Large intestine (tissue), 12 donors: ENCODE results near the gene TFB1M. TPM values are rescaled to one million over a fixed set of nuclear protein-coding genes. Genes with fewer than 3 reads are reported as not detected.
"Not testable (repeated sequence)": the region's sequence is repeated elsewhere in the genome, so short reads cannot be mapped to it uniquely, and the experiment has no call there.

Source experiments
- DNase-seq, 2 donors: peaks; one replicate each; pipeline versions ENCODE4 v3.0.0 to v3.0.0-alpha.2; 2013
- H3K27ac ChIP-seq: one replicate; pipeline ENCODE4 v1.5.1; 2013; ENCODE audit warnings: low read length
- H3K27me3 ChIP-seq: 2 replicates; pipeline ENCODE4 v1.6.1; 2013; ENCODE audit warnings: low read length; ENCODE audit not compliant: control insufficient read depth, insufficient read depth
- H3K36me3 ChIP-seq: 2 replicates; pipeline ENCODE4 v1.6.1; 2013; ENCODE audit warnings: low read length; ENCODE audit not compliant: control insufficient read depth, insufficient read depth
- H3K4me1 ChIP-seq: one replicate; pipeline ENCODE4 v1.6.1; 2013; ENCODE audit warnings: low read length; ENCODE audit not compliant: control insufficient read depth, insufficient read depth
- H3K4me3 ChIP-seq: one replicate; pipeline ENCODE4 v1.5.1; 2013; ENCODE audit warnings: low read length
- H3K9me3 ChIP-seq: one replicate; pipeline ENCODE4 v1.6.1; 2013; ENCODE audit warnings: mild to moderate bottlenecking, low read depth, low read length, moderate library complexity; ENCODE audit not compliant: control insufficient read depth
- WGBS: methylation state at CpG from one replicate; pipeline ENCODE4 v1.1.5; 2013; ENCODE audit warnings: low lambda C conversion rate; ENCODE audit not compliant: insufficient coverage; 5-methylcytosine and 5-hydroxymethylcytosine counted together
- long read RNA-seq, 11 donors: transcript quantifications; one replicate each; lab custom pipeline, GENCODE V29; 2026
- polyA plus RNA-seq: library from polyadenylated mRNA; unstranded; fragments of 120-200 nt; gene quantifications from one replicate; pipeline ENCODE4 v1.2.1, GENCODE V29; 2013

Gene TFB1M
- polyA plus RNA-seq, result 17.8 TPM
- long read RNA-seq, donor 1, partial matches to known transcripts, result 0 of 4 reads
- long read RNA-seq, donor 1, other reads (novel, unspliced or antisense), result 0 of 4 reads
- long read RNA-seq, donor 2, transcript TFB1M-201 (7 exons, 1,424 nt), result major isoform, 10 of 16 reads
- long read RNA-seq, donor 2, partial matches to known transcripts, result 6 of 16 reads
- long read RNA-seq, donor 2, other reads (novel, unspliced or antisense), result 0 of 16 reads
- long read RNA-seq, donor 3, transcript TFB1M-201 (7 exons, 1,424 nt), result major isoform, 11 of 11 reads
- long read RNA-seq, donor 3, partial matches to known transcripts, result 0 of 11 reads
- long read RNA-seq, donor 3, other reads (novel, unspliced or antisense), result 0 of 11 reads
- long read RNA-seq, donor 4, partial matches to known transcripts, result 0 of 1 reads
- long read RNA-seq, donor 4, other reads (novel, unspliced or antisense), result 0 of 1 reads
- long read RNA-seq, donor 5, transcript TFB1M-201 (7 exons, 1,424 nt), result major isoform, 5 of 5 reads
- long read RNA-seq, donor 5, partial matches to known transcripts, result 0 of 5 reads
- long read RNA-seq, donor 5, other reads (novel, unspliced or antisense), result 0 of 5 reads
- long read RNA-seq, donor 6, transcript TFB1M-201 (7 exons, 1,424 nt), result major isoform, 5 of 5 reads
- long read RNA-seq, donor 6, partial matches to known transcripts, result 0 of 5 reads
- long read RNA-seq, donor 6, other reads (novel, unspliced or antisense), result 0 of 5 reads
- long read RNA-seq, donor 7, partial matches to known transcripts, result 0 of 2 reads
- long read RNA-seq, donor 7, other reads (novel, unspliced or antisense), result 0 of 2 reads
- long read RNA-seq, donor 8, transcript TFB1M-201 (7 exons, 1,424 nt), result major isoform, 10 of 10 reads
- long read RNA-seq, donor 8, partial matches to known transcripts, result 0 of 10 reads
- long read RNA-seq, donor 8, other reads (novel, unspliced or antisense), result 0 of 10 reads
- long read RNA-seq, donor 9, transcript TFB1M-201 (7 exons, 1,424 nt), result major isoform, 6 of 6 reads
- long read RNA-seq, donor 9, partial matches to known transcripts, result 0 of 6 reads
- long read RNA-seq, donor 9, other reads (novel, unspliced or antisense), result 0 of 6 reads
- long read RNA-seq, donor 10, transcript TFB1M-201 (7 exons, 1,424 nt), result major isoform, 8 of 9 reads
- long read RNA-seq, donor 10, partial matches to known transcripts, result 0 of 9 reads
- long read RNA-seq, donor 10, other reads (novel, unspliced or antisense), result 0 of 9 reads
- long read RNA-seq, donor 11, transcript TFB1M-201 (7 exons, 1,424 nt), result major isoform, 5 of 6 reads
- long read RNA-seq, donor 11, partial matches to known transcripts, result 0 of 6 reads
- long read RNA-seq, donor 11, other reads (novel, unspliced or antisense), result 0 of 6 reads

DNA sequence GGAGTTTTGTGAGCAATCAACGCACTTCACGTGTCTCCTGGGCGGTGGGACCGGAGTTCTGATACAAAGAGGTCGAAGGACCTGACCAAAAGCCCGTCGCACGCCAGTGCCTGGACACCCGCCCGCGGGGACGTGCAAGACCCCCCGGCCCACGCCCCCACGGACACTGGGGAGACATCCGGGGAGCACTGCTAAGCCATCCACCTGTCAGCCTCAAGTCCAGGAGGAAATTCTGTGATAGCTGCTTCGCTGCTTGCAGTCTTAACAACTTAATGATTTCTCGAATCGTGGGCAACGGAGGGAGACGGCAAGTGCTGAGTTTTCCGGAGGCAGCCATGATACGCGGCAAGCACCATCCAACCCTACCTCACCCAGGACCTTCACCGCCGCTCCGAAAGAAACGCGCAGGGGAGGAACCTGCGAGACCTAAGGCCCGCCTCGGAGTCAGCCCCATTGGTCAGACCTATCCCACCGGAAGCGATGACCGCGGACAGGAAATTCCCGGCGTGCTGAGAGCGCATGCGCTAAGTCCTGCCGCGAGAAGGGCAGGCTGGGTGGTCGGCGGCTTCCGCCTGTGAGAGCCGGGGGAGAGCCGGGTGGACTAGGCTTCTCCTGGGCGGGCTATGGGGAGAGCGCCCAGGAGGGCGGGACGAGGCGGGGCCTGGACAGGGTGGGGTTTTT, at the start of gene TFB1M:
Gene TFB1M (minus strand): TSS at position 393 of the 681 bp plus-strand sequence. CDS start 56 bp downstream, at position 337.
- peaks cover 3% of the 10 kb centered on the region for H3K4me1 ChIP-seq
- no peaks in the 10 kb centered on the region for H3K27me3 ChIP-seq
- peaks cover 9% of the 10 kb centered on the region for H3K36me3 ChIP-seq
- peak within 1 kb of the TSS; percentile 95 for H3K4me3 ChIP-seq
- H3K27ac ChIP-seq, result peak within 1 kb of the TSS; percentile 86
- WGBS, result no CpG with 5 or more reads among the region's 52 CpGs
- DNase-seq, result peak; percentile 99
- H3K9me3 ChIP-seq, result peaks cover 3% of the 10 kb centered on the region

DNA sequence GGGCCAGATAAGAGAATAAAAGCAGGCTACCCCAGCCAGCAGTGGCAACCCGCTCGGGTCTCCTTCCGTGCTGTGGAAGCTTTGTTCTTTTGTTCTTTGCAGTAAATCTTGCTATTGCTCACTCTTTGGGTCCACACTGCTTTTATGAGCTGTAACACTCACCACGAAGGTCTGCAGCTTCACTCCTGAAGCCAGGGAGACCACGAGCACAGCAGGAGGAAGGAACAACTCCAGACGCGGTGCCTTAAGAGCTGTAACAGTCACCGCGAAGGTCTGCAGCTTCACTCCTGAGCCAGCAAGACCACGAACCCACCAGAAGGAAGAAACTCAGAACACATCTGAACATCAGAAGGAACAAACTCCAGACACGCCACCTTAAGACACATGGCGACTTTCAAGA, 49.7 kb upstream of the TFB1M start:
- H3K27me3 ChIP-seq, H3K36me3 ChIP-seq, H3K4me1 ChIP-seq, H3K9me3 ChIP-seq, H3K4me3 ChIP-seq, DNase-seq, H3K27ac ChIP-seq: not testable (repeated sequence)
- 100% methylated on average over 2 of the region's 12 CpGs for WGBS

- no CpG with 5 or more reads among the region's 39 CpGs for WGBS
Measured at GRCh38 chr6:155362968-155363632, 48.8 kb upstream of the TFB1M start.

GRCh38 chr6:155354167-155354566, 39.9 kb upstream of the TFB1M start:
- H3K36me3 ChIP-seq, result no peaks in the 10 kb centered on the region
- H3K27me3 ChIP-seq, result no peaks in the 10 kb centered on the region
- DNase-seq, result no peak
- H3K9me3 ChIP-seq, result peaks cover 4% of the 10 kb centered on the region
- no peak overlapping the region for H3K4me3 ChIP-seq
- no peak overlapping the region for H3K27ac ChIP-seq
- no peaks in the 10 kb centered on the region for H3K4me1 ChIP-seq

More at GRCh38 chr6:155362968-155363632, 48.8 kb upstream of the TFB1M start:
- not testable (repeated sequence) for H3K27ac ChIP-seq, H3K36me3 ChIP-seq, H3K4me3 ChIP-seq, H3K9me3 ChIP-seq, DNase-seq, H3K27me3 ChIP-seq, H3K4me1 ChIP-seq

DNA sequence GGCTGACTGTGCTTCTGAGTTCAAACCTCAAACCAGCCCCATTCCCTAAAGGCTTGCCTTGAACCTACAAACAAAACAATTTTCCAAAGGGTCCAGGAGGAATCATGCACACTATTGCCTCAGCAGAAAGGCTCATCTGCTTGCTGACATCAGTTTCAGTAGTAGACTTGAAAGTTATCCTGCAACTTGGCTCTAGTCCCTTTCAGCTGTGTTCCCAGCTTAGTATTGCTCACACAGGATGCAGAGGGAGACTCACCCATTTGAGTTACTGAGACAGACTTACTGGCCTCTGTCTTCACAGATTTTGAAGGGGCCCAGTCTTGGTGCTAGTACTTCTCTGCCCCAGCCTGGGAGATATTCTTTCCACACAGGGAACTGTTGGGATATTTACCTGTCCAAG, 38.5 kb upstream of the TFB1M start:
- Histone ChIP-seq H3K36me3 (no peaks in the 10 kb centered on the region), H3K4me1 (no peaks in the 10 kb centered on the region), H3K9me3 (peaks cover 4% of the 10 kb centered on the region), H3K4me3 (no peak overlapping the region), H3K27ac (no peak overlapping the region), H3K27me3 (no peaks in the 10 kb centered on the region)
- no peak for DNase-seq

GRCh38 chr6:155352130-155352420, 37.8 kb upstream of the TFB1M start:
- no peaks in the 10 kb centered on the region for H3K4me1 ChIP-seq
- no peaks in the 10 kb centered on the region for H3K36me3 ChIP-seq
- DNase-seq, result no peak
- H3K27me3 ChIP-seq, result no peaks in the 10 kb centered on the region
- no peak overlapping the region for H3K4me3 ChIP-seq
- H3K27ac ChIP-seq, result no peak overlapping the region
- no CpG with 5 or more reads among the region's 4 CpGs for WGBS
- H3K9me3 ChIP-seq, result peaks cover 4% of the 10 kb centered on the region

DNA sequence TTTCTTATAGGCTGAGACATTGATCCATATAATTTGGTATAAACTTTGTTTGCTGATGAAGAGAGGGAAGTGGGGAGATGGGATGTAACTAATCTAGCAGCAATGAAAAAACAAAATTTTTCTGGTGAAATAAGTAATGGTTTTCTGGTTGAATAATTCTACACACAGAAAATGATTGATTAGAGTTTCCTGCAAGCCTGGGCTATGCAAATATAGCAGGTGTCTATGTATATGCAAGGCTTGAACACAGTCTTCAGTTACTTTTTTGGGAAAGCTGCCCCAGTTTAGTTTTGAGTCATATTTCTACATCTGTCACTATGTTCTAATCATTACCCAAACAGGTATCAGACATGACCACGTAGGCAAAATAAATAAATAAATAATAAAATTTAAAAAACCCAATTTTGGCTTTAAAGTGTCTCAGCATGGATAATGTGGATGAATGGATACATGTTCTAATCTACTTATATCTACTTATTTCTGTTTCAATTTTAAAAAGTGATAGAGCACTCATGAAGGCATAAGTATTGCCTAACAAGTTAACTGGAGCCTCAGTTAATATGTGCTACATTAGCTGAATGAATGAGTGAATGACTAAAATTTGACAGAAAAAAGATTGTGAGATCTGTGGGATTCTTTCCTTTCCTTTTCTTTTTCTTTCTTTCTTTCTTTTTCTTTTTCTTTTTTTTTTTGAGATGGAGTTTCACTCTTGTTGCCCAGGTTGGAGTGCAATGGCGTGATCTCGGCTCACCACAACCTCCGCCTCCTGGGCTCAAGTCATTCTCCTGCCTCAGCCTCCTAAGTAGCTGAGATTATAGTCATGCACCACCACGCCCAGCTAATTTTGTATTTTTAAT, 37.2 kb upstream of the TFB1M start:
- Histone ChIP-seq H3K4me1 (no peaks in the 10 kb centered on the region), H3K9me3 (peaks cover 4% of the 10 kb centered on the region), H3K4me3 (no peak overlapping the region), H3K27me3 (no peaks in the 10 kb centered on the region), H3K27ac (no peak overlapping the region), H3K36me3 (no peaks in the 10 kb centered on the region)
- WGBS, result 93% methylated on average over 2 of the region's 5 CpGs
- DNase-seq, result no peak

GRCh38 chr6:155349956-155350355, 35.7 kb upstream of the TFB1M start:
- no peak overlapping the region for H3K27ac ChIP-seq
- no peak for DNase-seq
- no CpG with 5 or more reads among the region's 6 CpGs for WGBS
- H3K4me1 ChIP-seq, result no peaks in the 10 kb centered on the region
- peaks cover 13% of the 10 kb centered on the region for H3K9me3 ChIP-seq
- H3K36me3 ChIP-seq, result no peaks in the 10 kb centered on the region
- no peaks in the 10 kb centered on the region for H3K27me3 ChIP-seq
- no peak overlapping the region for H3K4me3 ChIP-seq

DNA sequence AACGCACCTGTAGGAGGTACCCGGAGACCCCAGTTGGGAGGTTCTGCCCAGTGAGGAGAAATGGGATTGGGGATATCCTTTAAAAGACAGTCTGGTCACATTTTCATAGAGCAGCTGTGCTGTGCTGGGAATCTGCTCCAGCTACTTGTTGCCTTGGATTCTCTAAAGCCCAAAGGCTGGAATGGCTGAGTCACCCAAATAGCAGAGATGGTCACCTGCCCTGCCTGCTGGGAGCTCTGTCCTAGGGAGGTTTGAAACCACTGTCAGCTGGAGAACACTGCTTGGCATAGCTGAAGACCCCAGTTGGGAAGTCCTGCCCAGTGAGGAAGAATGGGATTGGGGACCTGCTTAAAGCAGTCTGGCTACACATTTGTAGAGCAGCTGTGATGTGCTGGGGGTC, 34.8 kb upstream of the TFB1M start:
- no CpG with 5 or more reads among the region's 2 CpGs for WGBS
- Histone ChIP-seq H3K27me3 (no peaks in the 10 kb centered on the region), H3K27ac (no peak overlapping the region), H3K9me3 (peaks cover 13% of the 10 kb centered on the region), H3K4me1 (no peaks in the 10 kb centered on the region), H3K36me3 (no peaks in the 10 kb centered on the region), H3K4me3 (no peak overlapping the region)
- DNase-seq, result no peak
